Endothelial cell (in vitro differentiated cells): ENCODE measurements around the gene HOXD12. TPM values are rescaled to one million over a fixed set of nuclear protein-coding genes. Genes with fewer than 3 reads are reported as not detected.

Source experiments
- DNase-seq: peaks from one replicate; pipeline ENCODE4 v3.0.0; 2021; ENCODE audit warnings: low spot score
- H3K27ac Mint-ChIP-seq: one replicate; pipeline ENCODE4 v1.8.0; 2021; ENCODE audit warnings: mixed read lengths, inconsistent platforms; ENCODE audit not compliant: unreplicated experiment
- H3K27me3 Mint-ChIP-seq: one replicate; pipeline ENCODE4 v1.8.0; 2021; ENCODE audit warnings: mild to moderate bottlenecking, moderate library complexity, mixed read lengths, inconsistent platforms; ENCODE audit not compliant: unreplicated experiment
- H3K36me3 Mint-ChIP-seq: one replicate; pipeline ENCODE4 v1.8.0; 2021; ENCODE audit warnings: mild to moderate bottlenecking, low read depth, mixed read lengths, inconsistent platforms; ENCODE audit not compliant: unreplicated experiment
- H3K4me1 Mint-ChIP-seq: one replicate; pipeline ENCODE4 v1.8.0; 2021; ENCODE audit warnings: mild to moderate bottlenecking, mixed read lengths, inconsistent platforms; ENCODE audit not compliant: unreplicated experiment
- H3K4me3 Mint-ChIP-seq: one replicate; pipeline ENCODE4 v1.8.0; 2021; ENCODE audit warnings: mild to moderate bottlenecking, mixed read lengths, inconsistent platforms; ENCODE audit not compliant: unreplicated experiment
- H3K9me3 Mint-ChIP-seq: one replicate; pipeline ENCODE4 v1.8.0; 2021; ENCODE audit warnings: mixed read lengths, inconsistent platforms; ENCODE audit not compliant: unreplicated experiment
- total RNA-seq: library from RNA; stranded (reverse); fragmentation: NEBNext Ultra II Directional; extraction: Animal tissue kit (Norgen Biotek cat#: 25700); gene quantifications from one replicate; pipeline ENCODE4 v1.2.1, GENCODE V29; 2021; ENCODE audit not compliant: unreplicated experiment
- TF ChIP-seq, protein P1 (sequence below): fragments of 200-600 bp; sonication (generic); IDR thresholded peaks from one replicate; pipeline ENCODE4 v1.5.0; 2021; ENCODE audit warnings: antibody characterized with exemption; ENCODE audit not compliant: unreplicated experiment

HOXD12 gene
- total RNA-seq, 1 donor from 2014 or later = not detected

DNA sequence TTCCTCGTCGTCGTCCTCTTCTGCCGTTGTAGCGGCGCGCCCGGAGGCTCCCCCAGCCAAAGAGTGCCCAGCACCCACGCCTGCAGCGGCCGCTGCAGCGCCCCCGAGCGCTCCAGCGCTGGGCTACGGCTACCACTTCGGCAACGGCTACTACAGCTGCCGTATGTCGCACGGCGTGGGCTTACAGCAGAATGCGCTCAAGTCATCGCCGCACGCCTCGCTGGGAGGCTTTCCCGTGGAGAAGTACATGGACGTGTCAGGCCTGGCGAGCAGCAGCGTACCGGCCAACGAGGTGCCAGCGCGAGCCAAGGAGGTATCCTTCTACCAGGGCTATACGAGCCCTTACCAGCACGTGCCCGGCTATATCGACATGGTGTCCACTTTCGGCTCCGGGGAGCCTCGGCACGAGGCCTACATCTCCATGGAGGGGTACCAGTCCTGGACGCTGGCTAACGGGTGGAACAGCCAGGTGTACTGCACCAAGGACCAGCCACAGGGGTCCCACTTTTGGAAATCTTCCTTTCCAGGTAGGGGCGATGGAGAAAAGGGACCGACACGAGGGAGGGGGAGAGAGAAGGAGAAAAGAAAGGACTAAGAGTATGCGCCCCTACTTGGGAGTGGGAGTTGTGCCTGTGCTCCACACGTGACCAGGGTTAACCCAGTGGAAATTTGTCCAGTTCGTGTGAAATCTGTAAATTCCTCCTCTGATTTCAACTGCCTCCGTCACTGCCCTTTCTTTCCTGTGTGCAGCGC, 6.3 kb upstream of the HOXD12 start:
- Mint-ChIP-seq H3K4me1 (peaks cover 29% of the 10 kb centered on the region), H3K9me3 (no peaks in the 10 kb centered on the region), H3K4me3 (no peak overlapping the region), H3K36me3 (no peaks in the 10 kb centered on the region), H3K27me3 (peaks cover 41% of the 10 kb centered on the region), H3K27ac (peak overlapping the region; percentile 74)
- no peak for DNase-seq
- TF ChIP-seq, protein P1, sequence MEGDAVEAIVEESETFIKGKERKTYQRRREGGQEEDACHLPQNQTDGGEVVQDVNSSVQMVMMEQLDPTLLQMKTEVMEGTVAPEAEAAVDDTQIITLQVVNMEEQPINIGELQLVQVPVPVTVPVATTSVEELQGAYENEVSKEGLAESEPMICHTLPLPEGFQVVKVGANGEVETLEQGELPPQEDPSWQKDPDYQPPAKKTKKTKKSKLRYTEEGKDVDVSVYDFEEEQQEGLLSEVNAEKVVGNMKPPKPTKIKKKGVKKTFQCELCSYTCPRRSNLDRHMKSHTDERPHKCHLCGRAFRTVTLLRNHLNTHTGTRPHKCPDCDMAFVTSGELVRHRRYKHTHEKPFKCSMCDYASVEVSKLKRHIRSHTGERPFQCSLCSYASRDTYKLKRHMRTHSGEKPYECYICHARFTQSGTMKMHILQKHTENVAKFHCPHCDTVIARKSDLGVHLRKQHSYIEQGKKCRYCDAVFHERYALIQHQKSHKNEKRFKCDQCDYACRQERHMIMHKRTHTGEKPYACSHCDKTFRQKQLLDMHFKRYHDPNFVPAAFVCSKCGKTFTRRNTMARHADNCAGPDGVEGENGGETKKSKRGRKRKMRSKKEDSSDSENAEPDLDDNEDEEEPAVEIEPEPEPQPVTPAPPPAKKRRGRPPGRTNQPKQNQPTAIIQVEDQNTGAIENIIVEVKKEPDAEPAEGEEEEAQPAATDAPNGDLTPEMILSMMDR = no peak

DNA sequence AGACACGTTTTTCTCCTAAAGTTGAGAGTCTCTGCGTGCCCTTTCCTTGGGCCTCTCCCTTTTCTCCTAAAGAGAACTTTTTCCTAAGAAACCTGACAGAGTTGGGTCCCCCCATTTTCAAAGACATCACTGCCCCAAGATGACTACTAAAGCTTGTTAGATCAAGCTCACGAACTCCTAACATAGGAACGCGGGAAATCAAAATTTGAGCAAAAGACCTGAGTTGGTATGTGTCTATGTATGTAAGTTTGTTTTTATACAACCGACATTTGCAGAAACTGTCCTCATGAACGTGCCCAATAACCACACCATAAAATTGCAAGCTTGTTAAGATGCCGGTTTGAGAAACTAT, 5.7 kb upstream of the HOXD12 start:
- Mint-ChIP-seq H3K27me3 (peaks cover 41% of the 10 kb centered on the region), H3K4me1 (peaks cover 32% of the 10 kb centered on the region), H3K9me3 (no peaks in the 10 kb centered on the region), H3K27ac (peak overlapping the region; percentile 74), H3K4me3 (peak overlapping the region; percentile 49), H3K36me3 (no peaks in the 10 kb centered on the region)
- TF ChIP-seq, protein P1 = no peak
- no peak for DNase-seq

DNA sequence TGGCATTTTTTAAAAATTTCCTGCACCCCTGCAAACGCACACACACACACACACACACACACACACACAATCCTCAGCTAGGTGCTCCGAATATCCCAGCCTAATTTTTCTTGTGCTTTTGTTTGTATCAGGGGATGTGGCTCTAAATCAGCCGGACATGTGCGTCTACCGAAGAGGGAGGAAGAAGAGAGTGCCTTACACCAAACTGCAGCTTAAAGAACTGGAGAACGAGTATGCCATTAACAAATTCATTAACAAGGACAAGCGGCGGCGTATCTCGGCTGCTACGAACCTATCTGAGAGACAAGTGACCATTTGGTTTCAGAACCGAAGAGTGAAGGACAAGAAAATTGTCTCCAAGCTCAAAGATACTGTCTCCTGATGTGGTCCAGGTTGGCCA, 5.2 kb upstream of the HOXD12 start:
- no peak for DNase-seq
- TF ChIP-seq, protein P1 = no peak
- Mint-ChIP-seq H3K36me3 (no peaks in the 10 kb centered on the region), H3K9me3 (no peaks in the 10 kb centered on the region), H3K27ac (no peak overlapping the region), H3K4me3 (no peak overlapping the region), H3K4me1 (peaks cover 35% of the 10 kb centered on the region), H3K27me3 (peaks cover 45% of the 10 kb centered on the region)

DNA sequence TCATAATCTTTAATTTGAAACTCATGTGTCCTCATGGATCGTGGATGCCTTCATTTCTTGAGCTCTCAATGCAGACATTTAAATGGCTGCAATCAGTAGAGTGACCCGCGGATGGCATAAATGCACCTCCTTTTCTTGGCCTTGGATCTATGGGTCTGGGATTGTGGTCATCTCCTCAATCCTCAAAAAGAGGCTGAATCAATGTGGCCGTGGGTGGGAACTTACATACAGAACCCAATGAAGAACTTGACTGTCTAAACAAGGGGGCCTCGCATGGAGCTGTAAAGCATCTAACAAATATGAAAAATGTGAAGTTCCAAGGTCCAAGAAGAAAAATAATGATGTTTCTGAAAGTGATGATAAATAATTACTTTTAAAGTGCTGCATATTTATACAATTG, 4.2 kb upstream of the HOXD12 start:
- Mint-ChIP-seq H3K4me3 (no peak overlapping the region), H3K27ac (no peak overlapping the region), H3K36me3 (no peaks in the 10 kb centered on the region), H3K4me1 (peaks cover 37% of the 10 kb centered on the region), H3K27me3 (peaks cover 48% of the 10 kb centered on the region), H3K9me3 (no peaks in the 10 kb centered on the region)
- TF ChIP-seq, protein P1 = no peak
- DNase-seq = no peak

DNA sequence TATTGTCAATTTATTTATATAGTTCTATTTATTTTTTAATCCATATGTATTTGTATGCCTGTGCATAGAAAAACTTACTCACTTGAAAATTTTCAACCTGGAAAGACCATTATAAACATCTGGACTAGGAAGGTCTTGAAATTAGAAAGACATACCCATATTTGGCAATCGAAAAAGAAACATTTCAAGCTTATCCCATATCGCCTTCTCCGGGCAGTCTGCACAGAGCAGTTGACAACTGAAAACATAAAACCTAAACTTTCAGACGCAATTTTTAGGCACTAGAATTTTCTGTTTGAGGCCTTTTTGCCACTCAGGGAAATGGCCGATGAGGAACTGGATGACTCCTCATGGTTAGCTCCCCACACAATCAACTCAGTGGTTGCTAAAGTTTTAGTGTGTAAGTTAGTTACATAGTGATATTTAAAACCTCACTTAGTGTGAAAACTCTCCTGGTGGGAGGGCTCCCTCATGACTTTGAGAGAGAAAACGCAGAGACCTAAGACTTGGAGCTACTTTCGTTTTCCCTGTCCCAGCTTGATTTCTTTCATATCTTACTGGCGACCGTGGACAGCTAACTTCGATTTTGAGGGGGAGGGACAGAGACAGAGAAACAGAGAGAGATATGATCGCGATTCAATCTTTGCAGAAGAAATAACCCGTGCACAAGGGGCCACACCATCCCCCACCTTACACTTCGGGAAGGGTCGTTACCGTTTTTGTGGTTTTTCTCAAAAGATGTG, 3.2 kb upstream of the HOXD12 start:
- Mint-ChIP-seq H3K27me3 (peaks cover 52% of the 10 kb centered on the region), H3K27ac (no peak overlapping the region), H3K4me3 (peak overlapping the region; percentile 2), H3K9me3 (no peaks in the 10 kb centered on the region), H3K36me3 (no peaks in the 10 kb centered on the region), H3K4me1 (peaks cover 37% of the 10 kb centered on the region)
- TF ChIP-seq, protein P1 = no peak
- no peak for DNase-seq
